Keratinocyte (primary cell): ENCODE results near the gene STMN3.

Source experiments
- CTCF ChIP-seq, 3 experiments: IDR thresholded peaks in 1 of 3; conservative IDR thresholded peaks in 1 of 3; optimal IDR thresholded peaks in 1 of 3; 2 replicates in 2 of 3; 3 replicates in 1 of 3; pipeline versions ENCODE3 to v1.5.1; 2011; ENCODE audit warnings: low read length in 3 of 3, mild to moderate bottlenecking in 3 of 3, moderate library complexity in 2 of 3, control low read depth in 1 of 3, inconsistent platforms in 1 of 3; ENCODE audit not compliant: insufficient read depth in 2 of 3; ENCODE audit errors: extremely low read depth in 1 of 3
- EZH2 ChIP-seq: IDR thresholded peaks from one replicate; pipeline ENCODE4 v1.6.1; 2012; ENCODE audit warnings: inconsistent platforms, mild to moderate bottlenecking, low read length, moderate library complexity

- no peak for TF ChIP-seq CTCF (optimal IDR thresholded peaks at IDR 0.05 in 1 of 3, IDR thresholded peaks at IDR 0.05 in 1 of 3, conservative IDR thresholded peaks at IDR 0.05 in 1 of 3; ENCODE audit: extremely low read depth in 1 of 3, insufficient read depth in 2 of 3, low read length in 3 of 3)
- TF ChIP-seq EZH2 = no peak
Observed at GRCh38 chr20:63682384-63683139, 29.3 kb upstream of the STMN3 start.
